HFFc6 (cell line): ENCODE results near the gene CRABP2. TPM values are rescaled to one million over a fixed set of nuclear protein-coding genes. Genes with fewer than 3 reads are reported as not detected.
A peak's percentile ranks its signal among the peaks of the same experiment; 100 is the strongest.

ENCODE experiments used
- DNase-seq: peaks from one replicate; pipeline ENCODE4 v3.0.0-alpha.2; 2018
- H3K27ac Mint-ChIP-seq: 2 replicates; pipeline ENCODE4 v1.8.0; 2020; ENCODE audit warnings: mild to moderate bottlenecking, mixed read lengths
- H3K27me3 Mint-ChIP-seq: 2 replicates; pipeline ENCODE4 v1.8.0; 2021; ENCODE audit warnings: mild to moderate bottlenecking, moderate library complexity, mixed read lengths; ENCODE audit not compliant: insufficient read depth
- H3K36me3 Mint-ChIP-seq: 2 replicates; pipeline ENCODE4 v1.8.0; 2021; ENCODE audit warnings: low read depth, mixed read lengths
- H3K4me1 Mint-ChIP-seq: 2 replicates; pipeline ENCODE4 v1.8.0; 2020; ENCODE audit warnings: low read depth, mixed read lengths
- H3K4me3 Mint-ChIP-seq: 2 replicates; pipeline ENCODE4 v1.8.0; 2020; ENCODE audit warnings: mild to moderate bottlenecking, moderate library complexity, mixed read lengths
- H3K9me3 Mint-ChIP-seq: 2 replicates; pipeline ENCODE4 v1.8.0; 2020; ENCODE audit warnings: mild to moderate bottlenecking, mixed read lengths
- total RNA-seq, 6 experiments: library from RNA; stranded (reverse); fragmentation: NEBNext Ultra II Directional; extraction: Animal tissue kit (Norgen Biotek cat#: 25700); gene quantifications; 2 replicates in 1 of 6; 3 replicates in 5 of 6; pipeline ENCODE4 v1.2.3, GENCODE V29; 2021
- TF ChIP-seq, protein P1 (sequence below): fragments of 200-600 bp; sonication (generic); IDR thresholded peaks from 2 replicates; pipeline ENCODE4 v1.5.0; 2021; ENCODE audit warnings: antibody characterized with exemption, mild to moderate bottlenecking

The CRABP2 gene
- total RNA-seq, 6 experiments from 2014 or later, result 55.9 to 70.4 (median 59.2) TPM

DNA sequence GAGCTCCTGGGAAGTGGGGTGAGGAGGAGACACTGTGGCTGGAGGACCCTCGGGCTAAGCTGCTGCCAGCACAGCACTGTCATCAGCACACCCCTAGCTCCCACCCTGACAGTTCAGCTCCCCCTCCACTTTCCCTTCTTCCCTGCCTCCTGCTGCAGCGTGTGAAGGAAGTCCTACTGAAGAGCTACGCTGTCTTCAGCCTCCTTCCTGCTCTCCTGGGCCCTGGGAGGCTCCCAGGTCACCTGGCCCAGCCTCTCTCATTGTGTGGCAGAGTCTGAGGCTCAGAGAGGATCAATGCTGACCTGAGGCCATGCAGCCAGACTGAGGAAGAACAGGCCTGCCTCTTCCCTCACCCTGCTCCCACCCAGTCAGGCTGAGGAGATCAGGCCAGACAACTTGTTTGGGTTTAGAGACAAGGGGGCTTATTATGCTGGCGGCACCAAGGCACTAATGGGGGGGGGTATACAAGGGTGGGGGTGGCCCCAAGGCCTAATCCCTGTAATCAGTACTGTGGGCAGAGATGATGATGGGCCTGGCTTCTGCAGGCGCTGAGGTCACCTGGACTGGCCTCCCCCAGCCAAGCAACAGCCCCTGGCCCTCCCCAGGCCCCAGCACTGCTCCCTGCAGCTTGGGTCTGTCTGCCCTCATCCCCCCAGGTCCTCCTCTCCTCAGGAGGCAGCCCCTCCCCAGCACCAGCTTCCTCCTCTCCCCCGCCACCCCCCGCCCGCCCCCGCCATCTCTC lies 37.2 kb downstream of the CRABP2 start:
- Mint-ChIP-seq H3K36me3 (peaks cover 13% of the 10 kb centered on the region), H3K4me3 (no peak overlapping the region), H3K27me3 (peaks cover 1% of the 10 kb centered on the region), H3K4me1 (peaks cover 63% of the 10 kb centered on the region), H3K27ac (peak overlapping the region; percentile 80), H3K9me3 (no peaks in the 10 kb centered on the region)
- no peak for DNase-seq
- TF ChIP-seq, protein P1, sequence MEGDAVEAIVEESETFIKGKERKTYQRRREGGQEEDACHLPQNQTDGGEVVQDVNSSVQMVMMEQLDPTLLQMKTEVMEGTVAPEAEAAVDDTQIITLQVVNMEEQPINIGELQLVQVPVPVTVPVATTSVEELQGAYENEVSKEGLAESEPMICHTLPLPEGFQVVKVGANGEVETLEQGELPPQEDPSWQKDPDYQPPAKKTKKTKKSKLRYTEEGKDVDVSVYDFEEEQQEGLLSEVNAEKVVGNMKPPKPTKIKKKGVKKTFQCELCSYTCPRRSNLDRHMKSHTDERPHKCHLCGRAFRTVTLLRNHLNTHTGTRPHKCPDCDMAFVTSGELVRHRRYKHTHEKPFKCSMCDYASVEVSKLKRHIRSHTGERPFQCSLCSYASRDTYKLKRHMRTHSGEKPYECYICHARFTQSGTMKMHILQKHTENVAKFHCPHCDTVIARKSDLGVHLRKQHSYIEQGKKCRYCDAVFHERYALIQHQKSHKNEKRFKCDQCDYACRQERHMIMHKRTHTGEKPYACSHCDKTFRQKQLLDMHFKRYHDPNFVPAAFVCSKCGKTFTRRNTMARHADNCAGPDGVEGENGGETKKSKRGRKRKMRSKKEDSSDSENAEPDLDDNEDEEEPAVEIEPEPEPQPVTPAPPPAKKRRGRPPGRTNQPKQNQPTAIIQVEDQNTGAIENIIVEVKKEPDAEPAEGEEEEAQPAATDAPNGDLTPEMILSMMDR, result no peak

DNA sequence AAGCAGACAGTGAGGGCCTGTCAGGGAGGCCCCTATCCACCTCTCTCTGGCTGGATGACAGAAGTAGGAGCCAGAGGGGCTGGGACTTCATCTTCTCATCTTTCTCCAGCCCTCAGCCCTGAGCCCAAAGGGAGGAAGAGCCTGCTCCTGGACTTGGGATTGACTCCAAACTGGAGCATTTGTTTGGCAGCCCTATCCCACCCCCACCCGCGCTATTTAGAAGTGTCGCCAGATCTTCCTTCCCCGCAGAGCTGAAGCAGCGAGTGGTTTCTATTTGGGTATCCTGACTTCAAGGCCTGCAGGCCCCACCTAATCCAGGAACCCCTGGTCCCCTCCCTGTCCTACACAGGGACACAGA lies 37.8 kb downstream of the CRABP2 start:
- peaks cover 1% of the 10 kb centered on the region for H3K27me3 Mint-ChIP-seq
- no peaks in the 10 kb centered on the region for H3K9me3 Mint-ChIP-seq
- H3K4me1 Mint-ChIP-seq, result peaks cover 67% of the 10 kb centered on the region
- DNase-seq, result no peak
- no peak overlapping the region for H3K4me3 Mint-ChIP-seq
- peaks cover 11% of the 10 kb centered on the region for H3K36me3 Mint-ChIP-seq
- TF ChIP-seq, protein P1, result no peak
- peak overlapping the region; percentile 80 for H3K27ac Mint-ChIP-seq

DNA sequence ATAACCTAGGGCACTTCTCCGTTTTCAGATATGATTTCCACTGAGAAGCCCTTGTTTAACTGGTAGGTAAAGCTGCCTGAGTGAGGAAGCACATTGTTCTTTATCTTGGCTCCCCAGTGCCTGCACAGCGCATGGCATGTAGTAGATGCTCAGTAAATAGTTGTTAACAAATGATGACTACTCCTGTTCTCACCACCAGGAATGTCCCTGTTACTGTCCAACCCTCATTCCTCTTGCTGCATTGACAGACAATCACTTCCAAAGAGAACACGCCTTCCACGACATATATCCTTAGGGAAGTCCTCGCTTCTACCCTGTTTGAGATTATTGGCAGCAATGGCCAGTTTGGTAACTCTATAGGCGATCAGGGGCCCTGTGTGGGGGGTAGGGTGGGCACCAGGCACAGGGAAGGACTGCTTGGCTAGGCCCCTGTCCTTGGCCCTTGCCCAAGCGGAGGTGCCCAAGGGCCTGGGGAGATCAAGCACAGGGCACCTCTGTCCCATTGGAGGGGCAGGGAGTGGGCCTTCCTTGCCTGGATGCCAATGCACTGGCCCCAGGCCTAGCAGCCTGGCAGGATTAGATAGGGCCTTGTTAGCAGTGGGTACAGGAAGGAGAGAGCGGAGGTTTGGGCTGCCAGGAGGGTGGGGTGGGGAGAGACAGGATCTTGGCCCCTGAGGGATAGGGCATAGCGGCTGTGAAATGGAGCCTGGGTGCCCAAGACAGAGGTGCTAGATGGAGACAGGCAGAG lies 38.3 kb downstream of the CRABP2 start:
- Mint-ChIP-seq H3K36me3 (peaks cover 11% of the 10 kb centered on the region), H3K27me3 (peaks cover 1% of the 10 kb centered on the region), H3K27ac (peak overlapping the region; percentile 80), H3K4me3 (no peak overlapping the region), H3K4me1 (peaks cover 73% of the 10 kb centered on the region), H3K9me3 (no peaks in the 10 kb centered on the region)
- DNase-seq, result peak; percentile 36
- TF ChIP-seq, protein P1, result no peak

DNA sequence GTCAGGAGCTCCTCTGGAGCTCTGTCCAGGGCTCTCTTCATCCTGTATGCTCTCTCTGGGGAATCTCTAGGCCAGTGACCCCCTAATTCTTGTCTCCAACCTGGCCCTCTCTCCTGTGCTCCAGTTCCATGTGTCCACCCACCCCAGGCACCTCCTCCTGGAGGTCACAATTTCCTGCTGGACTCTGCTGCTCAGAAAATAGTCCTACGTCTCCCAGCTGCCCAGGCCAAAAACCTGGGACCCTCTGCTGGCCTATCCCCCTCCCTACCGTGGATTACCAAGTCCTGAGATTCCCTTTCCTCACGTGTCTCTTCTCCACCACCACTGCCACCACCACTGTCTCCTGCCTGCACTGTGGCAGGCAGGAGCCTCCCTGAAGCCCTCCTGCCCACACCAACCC lies 39.8 kb downstream of the CRABP2 start:
- H3K4me3 Mint-ChIP-seq, result no peak overlapping the region

DNA sequence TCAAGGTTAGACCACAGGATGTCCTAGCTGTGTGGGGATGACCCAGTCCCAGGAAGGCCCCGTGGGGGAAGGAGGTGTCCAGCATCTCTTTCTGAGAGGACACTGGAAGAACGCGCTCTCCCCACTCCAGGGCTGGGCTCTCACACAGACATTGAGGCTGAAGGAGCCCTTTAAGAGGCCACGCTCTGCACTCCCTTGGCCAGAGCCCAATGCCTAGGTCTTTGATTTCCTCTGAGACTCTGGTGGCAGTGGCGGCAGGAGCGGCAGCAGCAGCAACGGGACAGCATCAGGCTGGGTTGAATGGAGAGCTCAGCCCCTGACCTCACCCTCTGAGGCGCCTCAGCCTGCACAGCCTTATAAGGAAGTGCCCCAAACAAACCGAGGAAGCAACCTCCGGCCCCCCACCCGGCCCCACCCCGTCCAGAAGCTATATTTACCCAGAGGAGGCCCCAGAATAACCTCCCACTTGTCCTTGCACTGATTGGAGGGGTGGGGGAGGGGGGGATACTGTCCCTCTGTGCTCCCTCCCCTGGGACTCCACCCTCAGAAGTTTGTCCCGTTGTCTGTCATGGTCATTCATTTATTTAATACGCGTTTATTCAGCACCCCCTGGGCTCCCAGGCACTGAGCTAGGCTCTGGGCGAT lies 40.5 kb downstream of the CRABP2 start:
- Mint-ChIP-seq H3K27me3 (peaks cover 1% of the 10 kb centered on the region), H3K4me3 (peak overlapping the region; percentile 53), H3K9me3 (no peaks in the 10 kb centered on the region), H3K4me1 (peaks cover 89% of the 10 kb centered on the region), H3K27ac (peak overlapping the region; percentile 98), H3K36me3 (no peaks in the 10 kb centered on the region)
- no peak for DNase-seq
- TF ChIP-seq, protein P1, result no peak

More for the DNA sequence above, 39.8 kb downstream of the CRABP2 start:
- Mint-ChIP-seq H3K27ac (peak overlapping the region; percentile 46), H3K27me3 (peaks cover 1% of the 10 kb centered on the region), H3K36me3 (no peaks in the 10 kb centered on the region), H3K4me1 (peaks cover 82% of the 10 kb centered on the region), H3K9me3 (no peaks in the 10 kb centered on the region)
- no peak for DNase-seq
- TF ChIP-seq, protein P1, result no peak
